ACHN (cell line): ENCODE measurements around the gene NES.
A peak's percentile ranks its signal among the peaks of the same experiment; 100 is the strongest.

Experiments
- DNase-seq: peaks from one replicate; pipeline ENCODE4 v3.0.0-alpha.2; 2015
- in situ Hi-C: cut with HindIII; loops from 2 replicates; pipeline ENCODE4 v1.10.0; 2017; ENCODE audit warnings: low sequenced_read_pairs, low pct_ligation_motif_present, low pct_unique_long_range_greater_than_20kb

Gene NES

DNA sequence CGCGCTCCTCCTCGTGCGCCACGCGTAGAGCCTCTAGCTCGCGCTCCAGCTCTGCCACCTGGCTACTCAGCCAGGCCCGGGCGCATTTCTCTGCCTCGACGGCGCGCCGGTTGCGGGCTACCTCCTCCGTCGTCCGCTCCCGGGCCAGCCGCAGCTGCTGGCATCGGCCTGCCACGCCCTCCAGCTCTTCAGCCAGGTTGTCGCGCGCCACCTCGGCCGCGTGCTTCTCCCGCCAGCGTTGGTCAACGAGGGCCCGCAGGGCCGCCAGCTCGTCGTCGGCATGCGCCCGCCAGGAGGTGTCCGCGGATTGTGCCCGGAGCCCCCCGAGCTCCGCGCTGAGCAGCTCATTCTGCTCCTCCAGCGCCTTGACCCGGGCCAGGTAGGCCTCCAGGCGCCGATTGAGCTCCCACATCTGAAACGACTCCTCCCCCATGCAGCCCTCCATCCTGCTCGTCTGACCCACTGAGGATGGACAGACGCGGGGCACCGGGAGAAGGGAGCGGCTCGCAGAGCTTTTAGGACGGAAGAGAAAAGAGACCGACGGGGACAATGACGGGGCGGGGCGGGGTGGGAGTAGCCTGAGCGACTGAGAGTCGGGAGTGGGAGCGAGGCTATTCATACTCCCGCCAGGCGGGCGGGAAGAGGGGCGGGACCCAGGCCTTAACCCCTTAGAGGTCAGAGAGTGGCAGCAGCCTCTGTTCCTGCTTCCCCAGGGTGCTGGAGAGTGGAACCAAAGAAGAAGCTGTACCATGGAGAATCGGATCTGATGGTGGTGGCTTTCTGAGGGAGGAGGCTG lies at the start of gene NES:
Gene NES, minus strand, starts transcription at position 588 of the 796 bp plus-strand sequence. Its CDS starts 143 bp downstream, at position 445.
- DNase-seq: peak; percentile 58
- in situ Hi-C loops: no loop called here

DNA sequence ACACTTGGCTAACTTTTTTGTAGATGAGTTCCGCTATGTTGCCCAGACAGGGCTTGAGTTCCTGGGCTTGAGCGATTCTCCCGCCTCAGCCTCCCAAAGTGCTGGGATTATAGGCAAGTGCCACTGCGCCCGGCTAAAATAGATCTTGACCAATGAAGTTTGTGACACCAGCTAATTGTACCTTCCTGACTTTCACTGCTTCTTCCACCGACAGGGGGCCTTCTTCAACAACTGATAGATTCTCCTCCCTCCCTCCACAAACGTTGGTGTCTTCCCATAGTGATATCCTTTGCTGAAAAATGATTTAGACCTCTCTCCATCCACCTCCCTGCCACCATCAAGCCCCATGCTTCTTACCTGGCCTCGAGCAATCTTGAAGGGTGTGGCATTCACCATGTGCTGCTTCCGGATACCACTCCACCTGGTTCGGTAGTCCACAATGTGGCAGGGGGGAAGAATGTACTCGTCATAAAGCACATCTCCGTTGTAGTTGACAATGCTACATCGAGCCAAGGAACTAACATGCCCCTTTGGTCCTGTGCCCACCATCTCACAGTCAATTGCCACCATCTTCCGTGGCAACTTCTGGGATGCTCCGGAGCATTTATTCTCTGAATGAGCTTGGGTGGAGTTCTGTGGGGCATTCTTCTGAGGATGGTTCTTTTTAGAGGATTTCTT lies 49.5 kb upstream of the NES start:
- in situ Hi-C loops: no loop called here
- peak; percentile 79 for DNase-seq

DNA sequence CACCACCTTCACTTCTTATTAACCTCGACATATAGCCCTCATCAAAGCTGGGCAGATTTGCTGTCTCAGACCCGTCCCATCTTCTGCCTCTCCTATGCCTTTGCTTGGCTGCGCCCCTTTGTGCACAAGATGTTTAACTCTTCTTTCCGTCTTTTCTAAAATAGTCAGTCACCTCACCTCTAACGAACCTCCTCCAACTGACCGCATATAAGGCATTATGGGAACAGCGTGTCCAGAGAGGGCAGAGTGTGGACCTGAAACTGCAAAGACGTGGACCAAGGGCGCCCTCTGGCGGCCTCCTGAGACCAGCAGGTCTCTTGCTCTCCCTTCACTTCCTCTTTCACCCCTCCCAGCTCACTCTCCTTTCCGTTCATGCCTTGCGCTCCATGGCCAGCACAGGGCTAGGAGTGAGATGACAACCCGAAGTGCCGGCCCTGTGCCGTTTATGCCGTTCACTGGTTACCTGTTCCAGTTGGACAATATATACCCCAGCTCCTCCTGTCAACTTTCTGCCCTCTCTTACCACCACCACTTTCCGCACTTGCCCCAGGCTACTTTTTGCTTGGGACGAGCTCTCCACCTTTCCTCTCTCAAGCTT lies 48.6 kb upstream of the NES start:
- in situ Hi-C loops: no loop called here
- DNase-seq: peak; percentile 91

DNA sequence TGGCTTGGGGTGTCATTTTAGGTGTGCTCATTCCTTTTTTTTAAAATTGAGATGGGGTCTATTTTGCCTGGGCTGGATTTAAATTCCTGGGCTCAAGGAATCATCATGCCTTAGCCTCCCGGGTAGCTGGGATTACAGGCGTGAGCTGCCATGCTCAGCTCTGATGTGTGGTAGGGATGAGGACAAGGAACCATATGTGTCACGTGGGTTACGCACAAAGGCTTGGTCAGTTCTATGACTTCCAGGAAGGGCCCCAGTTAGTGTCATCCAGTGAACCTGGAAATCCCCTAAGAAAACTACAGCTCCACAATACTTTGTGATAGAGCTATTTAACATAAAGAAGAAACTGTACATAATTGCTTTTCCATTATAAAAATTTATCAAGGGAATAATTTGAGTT lies 44.3 kb upstream of the NES start:
- in situ Hi-C loops: no loop called here
- no peak for DNase-seq

DNA sequence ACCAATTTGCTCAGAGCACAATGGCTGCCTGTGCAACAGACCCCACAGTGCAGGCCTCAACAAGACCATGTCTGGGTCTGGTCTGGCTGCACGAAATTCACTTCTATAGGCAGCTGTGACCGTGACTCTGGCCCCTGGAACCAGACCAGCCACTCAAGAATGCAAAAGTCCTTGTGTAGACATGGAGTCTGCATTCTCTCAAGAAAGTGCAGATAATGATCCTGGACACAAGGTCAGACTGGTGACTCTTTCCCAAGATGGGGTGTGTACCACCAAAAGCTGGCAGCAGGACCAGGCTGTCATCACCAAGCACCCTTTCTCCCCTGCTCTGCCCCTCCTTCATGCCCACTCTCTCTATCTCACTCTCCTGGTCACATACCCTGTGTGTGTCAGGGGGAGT lies 43.9 kb upstream of the NES start:
- in situ Hi-C loops: no loop called here
- no peak for DNase-seq

GRCh38 chr1:156717351-156717750 lies 40.1 kb upstream of the NES start:
- no peak for DNase-seq
- in situ Hi-C loops: no loop called here

DNA sequence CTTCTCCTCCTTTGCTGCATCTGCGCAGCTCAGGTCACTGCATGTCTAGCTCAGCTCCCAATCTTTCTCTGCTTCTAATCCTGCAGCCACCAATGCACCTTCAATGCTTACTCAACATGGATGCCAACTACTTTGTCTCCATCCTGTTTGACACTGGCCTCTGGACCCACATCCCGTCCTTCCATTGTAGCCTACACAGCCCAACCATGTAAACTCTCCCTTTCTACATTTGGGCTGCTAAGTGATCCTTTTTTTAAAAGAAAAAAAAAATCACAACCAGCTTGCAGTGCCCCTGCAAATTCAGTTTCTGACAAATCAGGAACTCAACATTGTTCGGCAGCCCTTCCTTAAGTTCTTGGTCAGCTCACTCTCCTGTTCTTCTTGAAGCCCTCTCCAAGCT lies 37.6 kb upstream of the NES start:
- in situ Hi-C loops: no loop called here

DNA sequence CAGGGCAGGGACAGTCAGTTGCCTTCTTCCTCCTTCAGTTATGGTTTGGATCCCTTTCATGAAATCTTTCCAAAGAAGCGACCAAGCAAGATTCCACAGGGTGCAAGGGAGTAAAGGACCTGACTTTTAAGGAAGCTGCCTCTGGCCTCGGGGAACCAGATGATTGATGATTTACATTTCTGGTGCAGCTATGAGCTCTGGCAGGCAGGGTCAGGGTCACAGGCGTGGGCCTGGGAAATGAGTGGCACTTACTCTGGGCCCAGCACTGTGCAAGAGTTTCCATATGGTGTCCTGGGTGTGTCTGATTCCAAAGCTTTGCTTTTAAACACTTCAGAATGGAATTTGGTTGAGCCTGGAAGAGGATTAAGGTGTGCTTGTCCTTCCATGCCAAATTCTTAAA lies 35.4 kb upstream of the NES start:
- DNase-seq: peak; percentile 35
- in situ Hi-C loops: no loop called here

More for the DNA sequence above, 37.6 kb upstream of the NES start:
- no peak for DNase-seq

GRCh38 chr1:156711011-156711817 lies 34.0 kb upstream of the NES start:
- in situ Hi-C loops: no loop called here
- no peak for DNase-seq

GRCh38 chr1:156709757-156710489 lies 32.7 kb upstream of the NES start:
- in situ Hi-C loops: no loop called here
- DNase-seq: no peak

DNA sequence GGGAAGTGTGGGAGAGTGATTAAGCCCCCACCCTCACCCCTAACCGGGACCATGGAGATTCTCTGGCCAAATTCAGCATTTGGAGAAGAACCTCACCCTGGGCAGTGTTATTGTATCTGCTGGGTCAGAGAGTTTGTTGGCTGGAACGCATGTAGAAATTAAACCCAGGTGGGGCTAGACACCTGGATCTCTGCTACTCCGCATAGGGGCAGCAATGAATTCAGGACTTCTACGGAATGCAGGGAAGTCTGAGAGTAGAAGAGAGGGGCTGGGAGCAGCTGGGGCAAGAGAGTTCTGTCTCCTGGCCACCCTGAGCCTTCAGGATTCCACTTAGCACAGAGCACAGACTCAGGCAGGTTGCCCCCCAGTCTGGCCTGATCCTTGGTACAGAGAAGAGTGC lies 31.8 kb upstream of the NES start:
- DNase-seq: no peak
- in situ Hi-C loops: no loop called here

GRCh38 chr1:156708218-156708661 lies 31.0 kb upstream of the NES start:
- DNase-seq: no peak
- in situ Hi-C loops: no loop called here

DNA sequence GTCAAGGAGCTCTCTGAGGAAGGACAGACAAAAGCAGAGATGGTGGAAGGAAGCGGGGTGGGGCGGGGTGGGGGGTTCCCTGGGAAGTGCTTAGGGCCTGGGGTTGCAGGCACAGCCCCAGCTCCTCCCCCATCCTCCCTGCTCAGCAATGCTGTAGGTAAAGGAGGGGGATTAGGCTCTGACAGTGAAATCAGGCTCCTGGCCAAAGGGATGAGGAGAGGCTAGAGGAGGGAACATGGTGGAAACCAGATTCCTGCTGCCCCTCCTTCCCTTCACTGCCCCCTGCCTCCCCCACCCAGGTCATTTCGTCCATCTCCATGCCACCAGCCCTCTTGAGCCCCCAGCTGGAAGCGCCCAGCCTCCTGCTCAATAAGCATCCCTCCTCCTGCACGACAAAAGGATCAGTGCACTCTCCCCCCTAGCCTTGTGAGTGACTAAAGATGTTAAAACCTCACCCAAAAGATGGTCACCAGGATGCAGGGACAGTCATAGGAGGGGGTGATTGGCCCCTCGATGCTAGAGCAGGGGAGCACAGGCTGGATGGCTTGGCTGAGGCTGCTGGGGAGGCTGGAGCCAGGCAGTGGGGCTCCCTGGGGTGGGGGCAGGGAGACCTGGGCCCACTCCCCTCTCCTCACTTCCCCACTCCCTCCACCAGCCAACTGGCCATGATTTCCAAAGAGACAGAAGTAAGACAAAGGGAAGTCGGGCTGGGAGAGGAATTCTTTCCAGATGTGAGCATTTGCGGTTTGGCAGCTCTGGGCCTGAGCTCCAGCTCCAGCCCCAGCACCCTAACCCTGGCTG lies 30.4 kb upstream of the NES start:
- DNase-seq: no peak
- in situ Hi-C loops: no loop called here

DNA sequence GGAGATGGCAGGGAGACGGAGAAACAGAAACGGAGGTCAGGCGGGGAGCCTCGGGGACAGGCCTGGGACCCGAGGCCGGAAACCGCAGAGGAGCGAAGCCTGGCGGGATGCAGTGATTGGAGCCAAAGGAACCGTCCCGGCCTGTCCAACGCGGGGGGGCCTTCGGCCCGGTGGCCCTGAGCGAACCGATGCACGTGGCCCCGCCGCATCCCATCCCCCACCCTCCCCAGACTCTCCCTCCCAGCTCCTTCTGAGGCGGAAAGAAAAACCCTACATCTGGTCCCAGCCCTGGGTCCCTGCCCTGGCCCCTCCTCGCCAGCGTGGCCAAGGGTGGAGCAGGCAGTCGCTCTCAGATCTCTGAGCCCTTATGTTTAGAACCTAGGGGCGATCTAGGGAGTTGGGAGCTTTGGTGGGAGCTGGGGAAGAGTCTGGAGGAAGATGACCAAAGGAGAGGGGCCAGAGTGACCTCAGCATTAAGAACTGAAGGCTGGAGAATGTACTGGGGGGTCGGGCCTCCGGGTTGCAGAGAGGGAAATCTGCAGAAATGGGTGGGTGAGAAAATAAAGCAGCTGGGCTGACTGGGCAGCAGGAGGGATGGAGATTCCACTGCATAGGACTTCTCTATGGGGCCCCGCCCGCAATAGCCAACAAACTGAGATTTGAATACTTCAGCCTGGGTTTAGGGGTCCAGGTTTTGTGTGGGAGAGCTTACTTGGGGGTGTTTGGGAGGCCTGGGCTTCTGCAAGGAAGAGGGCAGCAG lies 29.6 kb upstream of the NES start:
- in situ Hi-C loops: no loop called here

DNA sequence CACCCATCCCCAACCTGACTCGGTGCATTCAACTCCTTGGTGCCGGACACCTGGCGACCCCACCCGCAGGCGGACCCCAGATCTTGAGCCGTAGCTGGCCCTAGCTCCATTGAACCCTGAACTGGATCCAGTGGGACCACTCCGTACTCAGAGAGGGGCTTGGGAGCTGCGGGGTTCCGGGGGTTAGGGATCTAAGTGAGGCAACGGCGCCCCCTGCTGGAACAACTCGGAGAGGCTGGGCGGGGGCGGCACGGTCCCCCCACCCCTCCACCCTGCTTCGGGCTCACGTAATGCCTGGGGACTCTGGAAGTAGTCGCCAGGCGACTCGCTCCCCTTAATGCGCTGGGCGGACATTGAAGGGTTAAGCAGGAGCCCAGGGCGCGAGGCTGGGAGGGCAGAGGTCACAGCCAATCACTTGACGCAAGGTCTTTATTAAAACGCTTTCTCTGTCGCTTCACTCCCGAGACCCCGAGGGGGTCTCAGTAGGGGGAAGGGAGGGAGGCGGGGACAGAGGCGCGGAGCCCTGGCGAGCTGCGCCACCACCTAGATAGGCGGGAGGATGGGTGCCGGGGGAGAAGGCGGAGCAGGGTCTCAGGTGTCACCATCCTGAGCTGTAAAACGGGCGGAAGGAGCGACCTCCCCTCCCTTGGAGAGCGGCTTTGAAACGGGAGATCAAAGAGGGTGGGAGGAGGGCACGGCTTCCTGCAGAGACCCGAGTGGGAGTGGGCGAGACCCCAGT lies 28.9 kb upstream of the NES start:
- in situ Hi-C loops: no loop called here
- DNase-seq: peak; percentile 66

More for the DNA sequence above, 29.6 kb upstream of the NES start:
- no peak for DNase-seq

DNA sequence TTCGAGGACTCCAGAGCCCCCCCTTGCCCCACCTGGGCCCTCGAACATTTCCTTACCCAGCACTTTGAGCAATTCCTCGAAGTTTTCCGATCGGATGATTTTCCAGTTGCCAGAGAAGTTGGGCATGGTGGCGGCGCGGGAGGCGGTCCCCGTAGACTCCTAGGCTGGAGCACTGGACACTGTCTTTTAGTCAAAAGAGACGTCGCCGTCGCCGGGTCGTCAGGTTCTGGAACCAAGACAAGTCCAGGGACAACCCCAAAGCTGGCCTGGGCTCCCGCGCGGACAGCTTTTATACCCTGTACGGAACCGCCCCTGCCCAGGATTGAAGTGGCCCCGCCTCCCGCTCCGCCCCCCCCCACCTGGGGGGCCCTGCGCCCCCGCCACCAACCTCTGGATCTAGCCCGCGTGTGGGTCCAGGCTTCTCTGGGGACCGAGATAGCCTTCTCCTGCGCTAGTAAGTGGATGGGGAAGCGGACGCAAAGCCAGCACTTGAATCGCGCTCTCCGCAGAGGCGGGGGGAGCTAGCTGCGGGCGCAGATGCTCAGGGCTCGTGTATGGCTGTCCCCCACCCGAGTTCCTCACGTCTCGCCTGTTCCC lies 28.2 kb upstream of the NES start, which contains the start of gene CRABP2:
Gene CRABP2, minus strand, starts transcription at position 263 of the 597 bp plus-strand sequence. Its CDS starts 137 bp downstream, at position 126.
- DNase-seq: peak; percentile 40
- in situ Hi-C loops: no loop called here
